AML-193 (cell line): Measurements from ENCODE around the gene CTDSP2.
"Not testable (repeated sequence)": the region's sequence is repeated elsewhere in the genome, so short reads cannot be mapped to it uniquely, and the experiment has no call there.

Experiments used
- DNase-seq, 2 experiments: peaks; one replicate each; lab custom pipeline; 2025; lab: John Stamatoyannopoulos, UW

Gene CTDSP2, protein sequence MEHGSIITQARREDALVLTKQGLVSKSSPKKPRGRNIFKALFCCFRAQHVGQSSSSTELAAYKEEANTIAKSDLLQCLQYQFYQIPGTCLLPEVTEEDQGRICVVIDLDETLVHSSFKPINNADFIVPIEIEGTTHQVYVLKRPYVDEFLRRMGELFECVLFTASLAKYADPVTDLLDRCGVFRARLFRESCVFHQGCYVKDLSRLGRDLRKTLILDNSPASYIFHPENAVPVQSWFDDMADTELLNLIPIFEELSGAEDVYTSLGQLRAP

DNA sequence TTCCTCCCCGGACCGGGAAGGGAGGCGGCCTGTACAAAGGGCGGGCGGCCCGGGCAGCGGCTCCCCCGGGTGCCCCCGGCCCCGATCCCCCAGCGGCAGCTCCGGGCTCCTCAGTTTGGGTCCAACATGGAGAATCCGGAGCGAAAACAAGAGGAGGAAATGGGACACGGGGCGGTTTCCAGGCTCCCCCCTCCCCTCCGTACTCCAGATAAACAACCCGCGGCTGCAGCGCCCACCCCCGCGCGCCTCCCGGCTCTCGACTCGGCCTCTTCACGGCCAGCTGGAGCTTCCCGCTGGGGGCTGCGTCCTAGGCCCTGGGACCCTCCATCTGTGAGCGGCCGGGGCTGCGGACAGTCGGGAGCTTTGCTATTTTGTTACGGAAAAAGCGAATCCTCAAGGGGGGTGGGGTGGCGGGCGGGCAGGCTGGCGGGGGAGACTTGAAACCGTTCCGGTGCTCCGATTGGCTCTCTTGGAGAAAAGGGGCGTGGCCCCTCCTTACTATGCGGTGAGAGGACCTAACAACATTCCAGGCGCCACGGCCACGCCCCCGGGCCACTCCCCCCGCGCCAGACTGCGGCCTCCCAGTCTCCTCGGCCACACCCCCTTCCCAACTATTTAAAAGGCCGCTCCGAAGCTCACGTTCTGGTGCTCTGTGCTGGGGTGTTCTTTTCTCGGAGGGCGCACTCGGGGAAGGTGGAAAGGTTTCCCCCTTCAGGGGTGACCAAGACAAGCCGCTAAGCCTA lies at the start of gene CTDSP2:
CTDSP2 (minus strand) TSS at position 153 of the 743 bp plus-strand sequence. CDS start 294 bp downstream, outside the sequence.
- DNase-seq, result peak; percentile 87 to 90

DNA sequence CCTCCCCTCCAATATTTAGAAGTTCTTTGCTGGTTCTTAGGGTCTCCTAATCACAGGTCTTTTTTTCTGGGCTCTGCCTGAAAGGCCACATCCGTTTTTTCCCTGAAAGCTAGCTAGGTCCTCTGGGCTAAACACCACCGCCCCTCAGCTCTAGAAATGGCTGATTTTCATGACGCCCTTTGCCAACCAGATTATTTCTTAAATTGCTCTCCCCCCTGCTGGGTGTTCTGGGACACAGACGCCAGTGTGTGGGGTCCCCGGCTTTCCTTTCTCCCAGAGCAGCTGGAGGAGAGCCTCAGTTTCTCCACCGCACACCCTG lies 49.5 kb upstream of the CTDSP2 start:
- no peak for DNase-seq

DNA sequence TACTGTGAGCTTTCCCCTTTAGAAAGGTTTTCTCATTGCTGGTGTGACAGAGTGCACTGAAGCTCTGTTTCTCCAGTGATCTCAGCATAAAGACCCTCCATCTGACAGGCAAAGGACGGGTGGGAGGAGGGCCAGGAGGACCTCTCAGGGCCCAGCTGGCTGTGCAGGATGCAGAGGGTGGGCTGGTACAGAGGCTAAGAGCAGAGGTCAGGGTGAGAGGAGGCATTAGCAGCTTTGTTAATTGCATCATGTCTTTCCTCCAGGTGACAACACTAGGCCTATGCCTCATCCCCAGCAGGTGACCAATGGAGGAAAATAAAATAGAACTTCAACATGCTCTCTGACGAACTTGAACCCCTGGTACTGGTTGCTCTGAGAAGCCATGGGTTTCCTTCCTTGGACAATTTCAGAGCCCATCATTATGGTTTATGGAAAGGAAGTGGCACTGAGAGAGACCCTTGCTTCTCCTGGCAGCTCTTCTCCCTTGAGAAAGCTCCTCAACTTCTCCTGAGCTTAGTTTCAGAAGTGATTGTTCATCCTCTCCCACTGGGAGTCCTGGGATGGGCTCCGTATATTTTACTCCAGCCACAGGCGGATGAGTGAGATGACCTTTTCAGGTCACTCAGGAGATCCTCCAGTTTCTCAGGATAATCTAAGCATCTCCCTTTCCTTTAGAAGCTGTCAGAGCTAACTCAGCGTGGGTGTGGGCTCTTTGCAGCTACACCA lies 49.0 kb upstream of the CTDSP2 start:
- no peak for DNase-seq

DNA sequence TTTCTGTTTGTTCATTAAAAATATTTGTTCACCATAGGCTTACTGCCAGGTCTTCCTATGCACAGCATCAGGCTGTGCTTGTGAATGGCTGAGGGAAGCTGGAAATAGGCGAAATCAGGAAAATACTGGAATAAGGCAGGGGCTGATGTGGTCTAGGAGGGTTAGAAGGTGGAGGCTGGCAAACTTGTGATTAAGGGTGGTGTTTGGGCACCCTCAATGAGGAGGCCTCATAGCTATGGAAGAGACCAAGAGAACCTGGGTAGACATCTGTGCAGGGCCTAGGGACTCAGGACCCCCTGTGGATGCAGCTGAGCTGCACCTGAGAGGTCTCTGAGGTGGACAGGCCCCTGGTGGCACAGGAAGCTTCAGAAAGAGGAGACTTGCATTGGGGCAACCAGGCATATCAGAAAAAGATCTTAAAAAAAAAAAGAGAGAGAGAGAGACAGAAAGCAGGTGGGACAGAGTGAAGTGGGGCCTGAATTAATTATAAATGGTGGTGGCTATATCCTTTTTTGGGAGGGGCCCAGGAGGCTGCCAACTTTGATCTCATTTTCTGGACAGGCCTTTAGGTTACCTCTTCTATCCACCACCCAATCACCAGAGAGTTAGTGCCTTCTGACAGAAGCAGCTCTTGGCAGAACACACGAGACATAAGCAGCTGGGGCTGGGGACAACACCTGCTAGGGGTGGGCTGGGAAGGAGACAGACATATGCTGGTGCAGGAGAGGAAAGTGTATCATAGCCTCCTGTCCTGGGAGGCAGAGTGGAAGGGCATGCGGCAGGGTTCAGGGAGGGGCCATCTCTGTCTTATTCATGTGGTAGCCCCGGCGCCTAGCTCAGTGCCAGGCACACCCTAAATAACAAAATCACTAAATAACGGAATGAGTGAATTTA lies 48.1 kb upstream of the CTDSP2 start:
- no peak for DNase-seq

DNA sequence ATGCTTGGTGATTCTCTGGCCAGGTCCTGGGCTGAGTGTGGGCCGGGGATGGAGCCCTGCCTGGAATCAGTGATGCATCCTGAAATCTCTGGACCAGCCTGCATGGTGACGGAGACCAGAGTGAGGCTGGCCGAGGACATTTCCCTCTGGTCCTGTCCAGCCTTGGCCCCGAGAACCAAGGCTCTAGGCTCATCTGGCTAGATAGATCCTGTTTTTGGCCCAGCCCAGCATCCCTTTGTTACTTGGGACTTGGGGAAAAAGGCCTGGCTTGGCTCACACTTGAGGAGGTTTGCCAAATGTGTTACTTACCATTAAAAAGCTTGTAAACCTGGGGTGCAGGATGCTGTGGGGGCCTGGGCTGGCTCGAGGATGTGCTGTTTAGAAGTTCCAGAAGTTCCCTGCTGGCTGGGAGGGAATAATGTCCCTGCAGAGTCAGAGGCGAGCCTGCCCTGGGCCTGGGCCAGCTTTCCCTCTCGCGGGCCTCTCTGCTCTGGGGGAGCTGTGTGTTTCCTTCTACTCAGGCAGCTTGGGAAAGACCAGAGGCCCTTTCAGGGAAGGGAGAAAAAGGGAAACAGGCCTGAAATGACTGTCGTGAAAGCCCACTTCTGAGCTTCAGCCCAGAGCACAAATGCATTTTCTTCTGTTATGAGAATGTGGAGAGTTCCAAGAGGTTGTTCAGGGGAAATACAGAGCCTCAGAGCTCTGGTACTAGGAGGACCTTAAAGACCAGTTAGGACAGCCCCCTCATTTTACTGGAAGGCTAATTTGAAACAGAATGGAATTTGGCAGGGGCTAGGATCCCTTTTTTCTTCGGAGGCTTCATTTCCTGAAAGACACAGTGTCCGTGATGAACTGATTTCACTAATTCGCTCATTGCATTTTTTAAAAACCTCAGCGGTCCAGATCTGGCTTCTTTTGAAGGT lies 47.2 kb upstream of the CTDSP2 start:
- no peak for DNase-seq

DNA sequence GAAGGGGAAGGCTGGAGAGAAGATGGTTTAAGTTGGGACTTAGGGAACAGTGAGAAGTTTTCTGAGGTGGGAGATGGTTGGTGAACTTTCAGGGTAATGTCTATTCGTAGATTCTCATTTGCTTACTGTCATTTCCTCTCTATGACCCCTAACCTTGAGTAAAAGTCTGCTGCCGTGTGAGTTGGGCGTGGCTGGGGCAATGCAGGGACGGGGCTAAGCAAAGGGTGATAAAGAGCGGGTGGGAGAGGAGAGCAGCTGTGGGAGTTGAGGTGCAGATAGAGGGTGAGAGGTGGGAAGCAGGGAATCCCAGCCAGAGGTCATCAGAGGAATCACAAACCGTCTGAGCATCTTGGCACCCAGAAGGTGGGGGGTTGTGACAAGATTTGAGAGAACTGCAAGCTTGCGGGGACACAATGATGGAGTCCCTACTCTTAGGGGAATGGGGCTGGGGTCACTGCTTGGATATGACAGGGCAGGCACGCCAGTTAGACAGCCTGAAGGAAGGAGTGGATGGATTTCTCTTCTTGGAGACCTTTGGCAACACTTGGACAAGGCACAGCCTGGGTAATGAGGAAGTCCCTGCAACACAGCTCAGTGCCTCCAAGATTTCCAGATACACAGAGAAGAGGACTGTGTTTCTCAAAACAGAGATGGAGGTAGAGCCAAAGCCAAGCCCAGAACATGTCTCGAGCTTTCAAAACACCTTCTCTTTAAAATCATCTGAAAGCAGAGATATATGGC lies 45.9 kb upstream of the CTDSP2 start:
- no peak for DNase-seq

DNA sequence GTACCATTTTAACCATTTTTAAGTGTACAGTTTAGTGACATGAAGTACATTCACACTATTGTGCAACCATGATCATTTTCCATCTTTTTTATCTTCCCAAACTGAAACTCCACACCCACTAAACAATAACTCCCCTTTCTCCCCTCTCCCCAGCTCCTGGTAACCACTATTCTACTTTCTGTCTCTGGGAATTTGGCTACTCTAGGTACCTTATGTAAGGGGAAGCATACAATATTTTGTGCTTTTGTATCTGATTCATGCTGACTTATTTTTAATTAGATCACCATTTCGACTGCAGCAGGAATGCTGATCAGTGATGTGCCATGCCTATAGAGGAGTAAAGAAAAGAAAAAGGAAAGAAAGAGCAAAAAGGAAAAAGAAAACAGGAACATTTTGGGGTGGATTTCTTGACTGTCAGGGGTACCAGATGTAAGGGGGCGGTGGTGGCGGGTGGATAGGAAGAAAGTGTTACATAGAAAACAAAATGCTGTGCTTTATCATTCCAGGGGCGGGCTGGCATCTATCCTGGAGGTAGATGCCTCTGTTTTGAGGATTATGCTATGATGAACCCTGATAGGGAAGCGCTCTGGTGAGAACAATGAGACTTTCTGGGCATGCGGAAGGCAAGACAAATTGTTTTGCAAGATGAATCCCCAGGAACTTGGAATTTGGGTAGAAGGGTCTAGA lies 45.2 kb upstream of the CTDSP2 start:
- no peak for DNase-seq

DNA sequence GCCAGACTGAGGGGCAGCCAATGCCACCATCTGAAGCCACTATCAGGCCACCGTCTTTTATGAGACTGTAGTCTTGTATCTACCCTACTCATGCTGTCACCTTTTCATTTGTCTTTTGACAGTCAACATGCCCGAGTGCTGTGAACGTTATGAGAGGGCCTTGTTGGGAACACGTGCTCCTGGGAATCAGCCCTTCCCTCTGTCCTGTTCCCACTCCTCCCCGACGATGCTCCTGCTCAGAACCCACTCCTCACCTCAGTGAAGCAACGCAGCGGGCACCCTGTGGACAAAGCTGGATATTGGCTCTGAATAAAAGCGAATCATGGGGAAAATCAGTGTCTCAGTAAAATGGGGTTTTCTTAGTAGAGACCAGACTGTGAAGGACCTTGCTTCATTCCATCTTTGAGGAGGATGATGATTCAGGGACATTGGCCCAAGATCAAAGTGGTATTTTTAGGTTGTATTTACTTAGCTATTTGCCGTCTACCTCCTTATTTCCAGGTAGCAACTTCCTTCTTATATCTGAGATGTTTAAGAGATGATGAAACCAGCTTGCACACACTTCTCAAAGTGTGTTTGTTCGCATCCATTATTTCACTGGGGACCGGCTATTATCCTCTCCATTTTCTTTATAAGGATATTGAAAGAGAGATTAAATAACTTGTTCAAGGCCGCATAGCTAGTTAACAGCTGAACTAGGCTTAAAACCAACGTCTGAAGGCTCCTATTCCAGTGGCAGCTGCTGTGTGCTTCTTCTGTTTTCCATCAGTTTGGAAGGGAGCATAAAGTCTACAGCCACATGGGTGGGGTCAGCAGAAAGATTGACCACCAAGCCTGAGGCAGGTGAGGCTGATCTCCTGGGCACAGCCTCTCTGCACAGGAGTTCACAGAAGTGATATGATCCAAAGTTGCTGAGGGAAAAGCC lies 43.9 kb upstream of the CTDSP2 start:
- DNase-seq, result no peak

DNA sequence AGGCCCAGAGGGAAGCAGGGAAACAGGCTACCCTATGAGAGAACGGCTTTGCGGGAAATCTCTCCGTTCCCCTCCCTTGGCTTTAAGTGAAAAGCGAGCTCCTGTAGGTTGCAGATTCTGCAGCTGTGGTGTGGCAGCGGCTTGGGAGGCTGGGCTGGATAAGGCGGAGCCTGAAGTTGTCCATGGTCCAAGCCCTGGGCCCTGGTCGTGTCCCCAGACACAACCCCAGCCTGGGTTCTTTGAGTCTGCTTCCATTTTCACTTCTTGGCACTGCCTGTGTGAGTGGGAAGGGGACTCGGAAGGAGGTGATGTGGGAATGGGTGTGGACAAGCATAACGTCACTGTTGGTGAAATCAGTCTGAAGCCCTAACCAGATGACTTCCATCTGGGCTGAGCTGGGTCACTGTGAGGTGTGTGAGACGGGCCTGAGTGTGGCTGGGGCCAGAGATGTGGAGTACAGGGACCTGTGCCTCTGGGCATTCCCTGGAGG lies 43.0 kb upstream of the CTDSP2 start:
- no peak for DNase-seq

DNA sequence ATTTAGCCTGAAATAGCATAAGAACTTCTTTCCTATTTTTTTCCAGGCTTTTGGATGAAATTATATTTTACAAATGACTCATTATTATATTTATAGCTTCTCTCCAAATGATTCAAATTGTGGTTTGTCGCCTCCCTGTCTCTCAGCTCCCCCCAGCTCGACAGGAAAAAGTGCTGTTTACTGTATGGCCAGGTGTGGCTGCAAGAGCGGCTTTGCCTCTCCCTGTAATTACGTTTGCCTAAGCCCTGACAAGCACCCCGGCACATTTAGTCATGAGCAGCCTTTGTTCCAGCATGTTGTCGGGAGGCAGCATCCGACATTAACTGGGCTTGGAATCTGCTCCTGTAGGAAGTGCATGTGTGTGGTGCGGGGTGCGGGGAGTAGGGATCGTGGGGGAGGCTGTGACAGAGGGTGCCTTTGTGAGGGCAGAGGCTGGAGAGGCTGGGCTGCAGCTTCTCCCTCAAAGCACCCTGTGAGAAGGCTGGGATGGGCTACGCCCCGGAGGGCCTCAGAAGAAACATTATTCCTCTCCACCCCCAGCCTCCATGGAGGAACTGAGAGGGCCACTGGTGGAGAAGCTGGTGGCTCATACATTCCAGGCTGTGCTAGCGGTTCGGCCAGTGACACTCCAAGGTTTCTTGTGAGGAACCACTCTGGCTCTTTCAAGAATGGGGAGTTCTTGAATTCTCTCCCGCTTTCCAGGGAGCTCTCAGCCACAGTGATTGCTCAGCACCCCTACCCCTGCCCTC lies 42.1 kb upstream of the CTDSP2 start:
- DNase-seq, result no peak

DNA sequence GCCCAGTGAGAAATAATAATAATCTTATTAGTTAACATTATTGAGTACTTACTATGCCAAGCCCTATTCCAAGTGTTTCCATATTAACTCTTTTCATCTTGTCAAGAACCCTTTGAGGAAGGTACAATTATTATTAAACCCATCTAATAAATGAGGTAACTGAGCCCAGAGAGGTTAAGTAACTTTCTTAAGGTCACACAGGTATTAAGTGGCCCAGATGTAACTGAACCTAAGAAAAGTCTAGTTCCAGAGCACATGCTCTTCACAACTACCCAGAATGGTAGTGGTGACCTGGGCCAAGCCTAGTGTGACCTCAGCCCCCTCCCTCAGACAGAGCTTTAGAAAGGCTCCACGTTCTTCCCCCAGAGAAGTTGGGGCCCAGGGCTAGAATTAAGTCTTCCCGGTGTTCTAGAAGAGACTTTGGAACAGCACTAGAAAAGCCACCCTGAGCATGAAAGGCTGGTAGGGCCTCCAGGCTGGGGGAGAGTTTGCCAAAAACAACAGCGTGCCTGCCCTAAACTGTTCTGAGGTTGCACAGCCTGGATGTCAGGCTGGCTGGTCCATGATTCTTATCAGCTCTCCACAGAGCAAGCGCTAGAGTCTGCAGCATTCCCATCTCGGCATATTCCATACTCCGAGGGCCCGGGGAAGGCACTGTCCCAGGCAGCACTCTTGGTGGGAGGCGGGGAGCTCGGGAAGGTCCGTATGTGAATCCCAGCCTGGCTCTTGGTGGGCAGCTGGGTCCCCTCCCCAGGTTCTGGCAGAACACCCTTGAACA lies 41.3 kb upstream of the CTDSP2 start:
- DNase-seq, result no peak

DNA sequence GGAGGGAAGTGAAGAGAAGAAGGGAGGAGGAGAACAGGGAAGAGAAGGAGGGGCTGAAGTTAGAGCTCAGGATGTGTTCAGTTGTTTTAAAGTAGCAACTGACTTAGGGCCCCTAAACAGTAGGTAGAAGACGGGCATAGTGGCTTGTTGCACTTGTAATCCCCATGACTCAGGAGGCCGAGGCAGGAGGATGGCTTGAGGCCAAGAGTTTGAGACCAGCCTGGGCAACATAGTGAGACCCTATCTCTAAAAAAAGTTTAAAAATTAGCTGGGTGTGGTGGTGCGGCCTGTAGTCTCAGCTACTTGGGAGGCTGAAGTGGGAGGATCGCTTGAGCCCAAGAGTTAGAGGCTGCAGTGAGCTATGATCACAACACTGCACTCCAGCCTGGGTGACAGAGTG lies 40.4 kb upstream of the CTDSP2 start:
- not testable (repeated sequence) for DNase-seq

DNA sequence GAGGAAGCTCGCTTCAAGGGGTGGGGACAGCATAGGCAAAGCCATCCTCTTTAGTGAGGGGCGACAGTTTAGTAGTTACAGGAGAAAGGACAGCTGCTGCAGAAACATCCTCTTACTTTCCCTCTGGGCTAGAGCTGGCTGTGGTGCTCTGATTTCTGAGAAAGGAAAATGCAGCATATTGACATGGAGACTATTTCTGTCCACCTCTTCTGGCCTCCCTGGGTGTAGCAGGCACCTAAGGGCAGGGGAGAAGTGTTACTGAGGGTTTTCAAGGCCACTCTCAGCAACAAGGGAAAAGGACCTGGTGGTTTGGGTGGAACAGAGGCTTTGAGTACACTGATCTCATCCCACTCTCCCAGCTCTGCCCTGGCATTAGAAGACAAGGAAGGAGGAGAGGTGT lies 40.0 kb upstream of the CTDSP2 start:
- DNase-seq, result no peak

DNA sequence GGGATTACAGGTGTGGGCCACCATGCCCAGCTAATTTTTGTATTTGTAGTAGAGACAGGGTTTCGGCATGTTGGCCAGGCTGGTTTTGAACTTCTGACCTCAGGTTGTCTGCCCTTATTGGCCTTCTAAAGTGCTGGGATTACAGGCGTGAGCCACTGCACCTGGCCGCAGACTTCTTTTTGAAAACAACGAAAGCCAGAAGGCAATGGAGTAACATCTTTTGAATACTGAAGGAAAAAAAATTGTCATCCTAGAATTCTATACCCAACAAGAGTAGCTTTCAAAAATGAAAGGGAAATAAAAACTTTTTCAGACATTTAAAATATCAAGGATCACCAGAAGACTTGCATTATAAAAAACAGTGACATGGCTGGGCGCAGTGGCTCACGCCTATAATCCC lies 38.7 kb upstream of the CTDSP2 start:
- DNase-seq, result no peak

DNA sequence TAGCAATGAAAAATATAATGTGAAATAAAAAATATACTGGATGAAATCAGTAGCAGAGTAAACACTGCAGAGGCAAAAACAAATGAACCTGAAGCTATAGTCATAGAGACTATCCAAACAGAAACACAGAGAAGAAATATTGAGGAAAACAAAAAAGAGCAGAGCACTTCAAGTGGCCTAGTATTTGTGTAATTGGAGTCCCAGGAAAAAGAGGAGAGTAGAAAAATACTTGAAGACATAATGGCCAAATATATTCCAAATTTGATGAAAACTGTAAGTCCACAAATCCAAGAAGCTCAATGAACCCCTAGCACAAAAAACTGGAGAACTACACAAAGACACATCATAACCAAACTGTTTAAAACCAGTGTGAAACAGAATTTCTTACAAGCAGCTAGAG lies 37.2 kb upstream of the CTDSP2 start:
- no peak for DNase-seq

DNA sequence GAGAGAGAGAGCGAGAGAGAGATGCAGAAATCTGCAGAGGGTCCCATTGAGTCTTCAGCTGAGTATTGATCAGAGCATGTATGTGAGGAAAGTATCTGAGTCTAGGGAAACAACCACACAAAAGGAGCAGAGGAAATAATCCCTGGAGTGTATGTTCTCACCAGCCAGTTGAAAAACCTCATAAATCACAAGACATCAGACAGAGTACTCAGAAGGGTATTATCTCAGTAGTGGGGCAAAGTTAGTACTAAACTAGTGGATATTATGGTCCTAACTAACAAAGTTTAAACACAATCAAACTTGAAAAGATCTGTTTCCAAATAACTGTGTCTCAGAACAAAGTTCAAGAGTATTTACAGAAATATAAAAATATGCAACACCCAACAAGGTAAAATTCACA lies 36.5 kb upstream of the CTDSP2 start:
- DNase-seq, result no peak

DNA sequence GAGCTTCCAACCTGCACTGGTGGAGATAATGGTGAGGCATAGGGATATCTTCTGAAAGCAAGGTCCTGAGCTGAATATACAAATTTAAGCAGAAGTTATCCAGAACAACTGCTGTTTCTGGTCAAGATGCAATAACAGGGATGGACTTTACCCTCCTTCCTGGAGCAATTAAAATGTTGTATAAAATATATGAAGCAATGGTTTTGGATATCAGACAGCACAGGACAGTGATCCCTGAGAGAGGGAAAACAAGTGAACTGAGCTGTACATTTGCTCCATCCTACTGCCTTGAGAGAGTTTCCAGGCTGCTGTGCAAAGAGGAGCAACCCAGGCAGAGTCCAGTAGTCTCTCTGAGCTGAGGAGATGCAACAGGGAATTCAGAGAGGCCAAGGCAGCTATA lies 36.0 kb upstream of the CTDSP2 start:
- DNase-seq, result no peak
